Keratinocyte (primary cell): ENCODE results near the gene RASA3. TPM values are rescaled to one million over a fixed set of nuclear protein-coding genes. Genes with fewer than 3 reads are reported as not detected.

Experiments
- DNase-seq: peaks from one replicate; pipeline ENCODE4 v3.0.0-alpha.2; 2011; ENCODE audit warnings: low read depth, missing footprints, low spot score
- FAIRE-seq: peaks from 2 replicates; lab custom pipeline; 2011; peaks lifted over from hg19 to GRCh38; lab: Jason Lieb, UNC
- H2AFZ ChIP-seq: 2 replicates; pipeline ENCODE4 v1.6.0; 2012; ENCODE audit warnings: low read length, control low read depth, inconsistent platforms; ENCODE audit not compliant: control insufficient read depth
- H3K27ac ChIP-seq: 2 replicates; pipeline ENCODE4 v1.5.1; 2011; ENCODE audit warnings: low read length; ENCODE audit not compliant: control insufficient read depth, insufficient read depth
- H3K27me3 ChIP-seq: 3 replicates; pipeline ENCODE4 v1.6.0; 2011; ENCODE audit warnings: low read length; ENCODE audit not compliant: control insufficient read depth, insufficient read depth; ENCODE audit errors: extremely low read depth
- H3K36me3 ChIP-seq, 2 experiments: 2 replicates in 1 of 2; 3 replicates in 1 of 2; pipeline ENCODE4 v1.5.1; 2011; ENCODE audit warnings: low read length in 2 of 2, mild to moderate bottlenecking in 1 of 2; ENCODE audit not compliant: control insufficient read depth in 2 of 2, insufficient read depth in 2 of 2; ENCODE audit errors: extremely low read depth in 1 of 2
- H3K4me1 ChIP-seq: 3 replicates; pipeline ENCODE4 v1.5.1; 2011; ENCODE audit warnings: low read length; ENCODE audit not compliant: control insufficient read depth, insufficient read depth; ENCODE audit errors: extremely low read depth
- H3K4me2 ChIP-seq: 3 replicates; pipeline ENCODE4 v1.6.0; 2011; ENCODE audit warnings: low read depth, low read length; ENCODE audit not compliant: control insufficient read depth, insufficient read depth; ENCODE audit errors: extremely low read depth
- H3K4me3 ChIP-seq, 3 experiments: fragments of 200-600 bp in 1 of 3; sonication (generic) in 1 of 3; 2 replicates in 2 of 3; 3 replicates in 1 of 3; pipeline ENCODE4 v1.5.1; 2011 to 2016; ENCODE audit warnings: low read length in 3 of 3, mild to moderate bottlenecking in 3 of 3, control low read depth in 2 of 3, inconsistent platforms in 1 of 3, low read depth in 1 of 3, mixed read lengths in 1 of 3, mixed run types in 1 of 3, moderate library complexity in 1 of 3; ENCODE audit not compliant: control insufficient read depth in 2 of 3, insufficient read depth in 2 of 3; ENCODE audit errors: extremely low read depth in 1 of 3
- H3K79me2 ChIP-seq: 2 replicates; pipeline ENCODE4 v1.6.0; 2012; ENCODE audit warnings: low read length; ENCODE audit not compliant: control insufficient read depth, insufficient read depth
- H3K9ac ChIP-seq: 3 replicates; pipeline ENCODE4 v1.6.0; 2011; ENCODE audit warnings: low read length; ENCODE audit not compliant: control insufficient read depth, insufficient read depth; ENCODE audit errors: extremely low read depth
- H3K9me1 ChIP-seq: 3 replicates; pipeline ENCODE4 v1.6.0; 2011; ENCODE audit warnings: low read length; ENCODE audit not compliant: control insufficient read depth, insufficient read depth; ENCODE audit errors: extremely low read depth
- H3K9me3 ChIP-seq: 2 replicates; pipeline ENCODE4 v1.5.1; 2012; ENCODE audit warnings: low read depth, low read length; ENCODE audit not compliant: control insufficient read depth
- H4K20me1 ChIP-seq: 3 replicates; pipeline ENCODE4 v1.6.0; 2011; ENCODE audit warnings: low read length; ENCODE audit not compliant: control insufficient read depth, insufficient read depth; ENCODE audit errors: extremely low read depth
- EZH2 ChIP-seq: IDR thresholded peaks from one replicate; pipeline ENCODE4 v1.6.1; 2012; ENCODE audit warnings: inconsistent platforms, mild to moderate bottlenecking, low read length, moderate library complexity
- dilution Hi-C: fragments of 300-500 bp; cut with MboI; formaldehyde crosslinking; loops from one replicate; pipeline ENCODE4 v1.7.0; 2020; ENCODE audit warnings: low sequenced_read_pairs; ENCODE audit not compliant: extremely low pct_ligation_motif_present
- polyA plus RNA-seq, 5 experiments: library from polyadenylated mRNA; depleted of rRNA in 3 of 5; stranded (reverse) in 3 of 5; stranded (forward) in 1 of 5; unstranded in 1 of 5; fragments of >200 nt; gene quantifications; 1 replicate in 1 of 5; 2 replicates in 3 of 5; 3 replicates in 1 of 5; pipeline versions ENCODE4 v1.2.1 to v1.2.3, GENCODE V29; 2011 to 2012; ENCODE audit warnings: missing spikeins in 2 of 5, low read depth in 1 of 5, low replicate concordance in 1 of 5
- TF ChIP-seq, protein P1 (sequence below), 3 experiments: IDR thresholded peaks in 1 of 3; conservative IDR thresholded peaks in 1 of 3; optimal IDR thresholded peaks in 1 of 3; 2 replicates in 2 of 3; 3 replicates in 1 of 3; pipeline versions ENCODE3 to v1.5.1; 2011; ENCODE audit warnings: low read length in 3 of 3, mild to moderate bottlenecking in 3 of 3, moderate library complexity in 2 of 3, control low read depth in 1 of 3, inconsistent platforms in 1 of 3; ENCODE audit not compliant: insufficient read depth in 2 of 3; ENCODE audit errors: extremely low read depth in 1 of 3

The RASA3 gene
- polyA plus RNA-seq, 1 donor (not counting 4 experiments of a cell fraction or from before 2014, with no cell fraction given): 4.1 TPM

GRCh38 chr13:114125589-114125988 lies 6.8 kb downstream of the RASA3 start:
- no peaks in the 10 kb centered on the region for H3K9me1 ChIP-seq
- no peaks in the 10 kb centered on the region for H3K27me3 ChIP-seq
- no peak overlapping the region for H3K27ac ChIP-seq
- H3K9ac ChIP-seq: no peak overlapping the region
- dilution Hi-C loops: loop anchor here (10.0 kb wide), 1 partner anchor 51 kb away; no protein-coding TSS in a partner anchor
- H3K4me2 ChIP-seq: no peak overlapping the region
- H3K4me3 ChIP-seq: no peak overlapping the region
- peaks cover 32% of the 10 kb centered on the region for H3K79me2 ChIP-seq
- peaks cover 6% of the 10 kb centered on the region for H3K4me1 ChIP-seq
- no peaks in the 10 kb centered on the region for H4K20me1 ChIP-seq
- H3K9me3 ChIP-seq: no peaks in the 10 kb centered on the region
- no peak for FAIRE-seq
- DNase-seq: no peak
- no peaks in the 10 kb centered on the region for H3K36me3 ChIP-seq
- H2AFZ ChIP-seq: no peak overlapping the region
- TF ChIP-seq EZH2: no peak
- TF ChIP-seq, protein P1, sequence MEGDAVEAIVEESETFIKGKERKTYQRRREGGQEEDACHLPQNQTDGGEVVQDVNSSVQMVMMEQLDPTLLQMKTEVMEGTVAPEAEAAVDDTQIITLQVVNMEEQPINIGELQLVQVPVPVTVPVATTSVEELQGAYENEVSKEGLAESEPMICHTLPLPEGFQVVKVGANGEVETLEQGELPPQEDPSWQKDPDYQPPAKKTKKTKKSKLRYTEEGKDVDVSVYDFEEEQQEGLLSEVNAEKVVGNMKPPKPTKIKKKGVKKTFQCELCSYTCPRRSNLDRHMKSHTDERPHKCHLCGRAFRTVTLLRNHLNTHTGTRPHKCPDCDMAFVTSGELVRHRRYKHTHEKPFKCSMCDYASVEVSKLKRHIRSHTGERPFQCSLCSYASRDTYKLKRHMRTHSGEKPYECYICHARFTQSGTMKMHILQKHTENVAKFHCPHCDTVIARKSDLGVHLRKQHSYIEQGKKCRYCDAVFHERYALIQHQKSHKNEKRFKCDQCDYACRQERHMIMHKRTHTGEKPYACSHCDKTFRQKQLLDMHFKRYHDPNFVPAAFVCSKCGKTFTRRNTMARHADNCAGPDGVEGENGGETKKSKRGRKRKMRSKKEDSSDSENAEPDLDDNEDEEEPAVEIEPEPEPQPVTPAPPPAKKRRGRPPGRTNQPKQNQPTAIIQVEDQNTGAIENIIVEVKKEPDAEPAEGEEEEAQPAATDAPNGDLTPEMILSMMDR (optimal IDR thresholded peaks at IDR 0.05 in 1 of 3, IDR thresholded peaks at IDR 0.05 in 1 of 3, conservative IDR thresholded peaks at IDR 0.05 in 1 of 3; ENCODE audit: extremely low read depth in 1 of 3, insufficient read depth in 2 of 3, low read length in 3 of 3): no peak

GRCh38 chr13:114124921-114125320 lies 7.5 kb downstream of the RASA3 start:
- no peaks in the 10 kb centered on the region for H3K36me3 ChIP-seq
- FAIRE-seq (peak; percentile 71), DNase-seq (no peak)
- no peaks in the 10 kb centered on the region for H3K9me1 ChIP-seq
- no peak for TF ChIP-seq EZH2
- TF ChIP-seq, protein P1 (optimal IDR thresholded peaks at IDR 0.05 in 1 of 3, IDR thresholded peaks at IDR 0.05 in 1 of 3, conservative IDR thresholded peaks at IDR 0.05 in 1 of 3; ENCODE audit: extremely low read depth in 1 of 3, insufficient read depth in 2 of 3, low read length in 3 of 3): no peak
- no peaks in the 10 kb centered on the region for H3K9me3 ChIP-seq
- H3K27me3 ChIP-seq: no peaks in the 10 kb centered on the region
- no peak overlapping the region for H2AFZ ChIP-seq
- H3K4me1 ChIP-seq: peaks cover 3% of the 10 kb centered on the region
- no peak overlapping the region for H3K4me2 ChIP-seq
- peaks cover 26% of the 10 kb centered on the region for H3K79me2 ChIP-seq
- H4K20me1 ChIP-seq: no peaks in the 10 kb centered on the region
- dilution Hi-C loops: loop anchor here (10.0 kb wide), 1 partner anchor 50 kb away; no protein-coding TSS in a partner anchor
- no peak overlapping the region for H3K27ac ChIP-seq
- no peak overlapping the region for H3K4me3 ChIP-seq
- H3K9ac ChIP-seq: no peak overlapping the region
